Smooth muscle cell (in vitro differentiated cells): ENCODE data around the gene MGAT5. TPM values are rescaled to one million over a fixed set of nuclear protein-coding genes. Genes with fewer than 3 reads are reported as not detected.

Experiments
- DNase-seq: peaks from one replicate; lab custom pipeline; 2025; ENCODE audit not compliant: unreplicated experiment; lab: John Stamatoyannopoulos, UW
- H2AFZ ChIP-seq: fragments of 200-600 bp; sonication (generic); 2 replicates; pipeline ENCODE4 v1.6.0; 2016; ENCODE audit warnings: antibody characterized with exemption, low read depth, mild to moderate bottlenecking
- H3F3A ChIP-seq: fragments of 200-600 bp; sonication (generic); 2 replicates; pipeline ENCODE4 v1.6.0; 2017; ENCODE audit warnings: antibody characterized with exemption, low read depth
- H3K27ac ChIP-seq: fragments of 200-600 bp; sonication (generic); 2 replicates; pipeline ENCODE4 v1.5.1; 2016; ENCODE audit warnings: low read depth, mild to moderate bottlenecking
- H3K27me3 ChIP-seq: fragments of 200-600 bp; sonication (generic); 2 replicates; pipeline ENCODE4 v1.6.1; 2016; ENCODE audit warnings: low read depth, mild to moderate bottlenecking
- H3K36me3 ChIP-seq: fragments of 200-600 bp; sonication (generic); 2 replicates; pipeline ENCODE4 v1.5.1; 2016; ENCODE audit warnings: low read depth
- H3K4me1 ChIP-seq: fragments of 200-600 bp; sonication (generic); 2 replicates; pipeline ENCODE4 v1.5.1; 2016; ENCODE audit warnings: low read depth
- H3K4me2 ChIP-seq: fragments of 200-600 bp; sonication (generic); 2 replicates; pipeline ENCODE4 v1.6.0; 2016; ENCODE audit warnings: mild to moderate bottlenecking
- H3K4me3 ChIP-seq: fragments of 200-600 bp; sonication (generic); 2 replicates; pipeline ENCODE4 v1.5.1; 2016; ENCODE audit warnings: mild to moderate bottlenecking
- H3K79me2 ChIP-seq: fragments of 200-600 bp; sonication (generic); 2 replicates; pipeline ENCODE4 v1.6.0; 2016; ENCODE audit warnings: low read depth, mild to moderate bottlenecking
- H3K9ac ChIP-seq: fragments of 200-600 bp; sonication (generic); 2 replicates; pipeline ENCODE4 v1.6.0; 2016; ENCODE audit warnings: low read depth
- H3K9me3 ChIP-seq: fragments of 200-600 bp; sonication (generic); replicated peaks from 2 replicates; pipeline ENCODE4 v1.5.1; 2016; ENCODE audit warnings: low read depth
- H4K20me1 ChIP-seq: fragments of 200-600 bp; sonication (generic); 2 replicates; pipeline ENCODE4 v1.6.0; 2016; ENCODE audit warnings: low read depth
- CTCF ChIP-seq: fragments of 200-600 bp; sonication (generic); IDR thresholded peaks from 2 replicates; pipeline ENCODE4 v1.5.1; 2017; ENCODE audit warnings: borderline replicate concordance, mild to moderate bottlenecking, antibody characterized with exemption; ENCODE audit not compliant: insufficient read depth, poor library complexity, severe bottlenecking
- WGBS: methylation state at CpG from one replicate; pipeline ENCODE4 v1.1.7; 2016; ENCODE audit warnings: low lambda C conversion rate; 5-methylcytosine and 5-hydroxymethylcytosine counted together
- polyA plus RNA-seq: library from polyadenylated mRNA; unstranded; fragments of >200 nt; fragmentation: Nextera tagmentation; extraction: Ambion mirVana; gene quantifications from 2 replicates; pipeline ENCODE4 v1.2.1, GENCODE V29; 2016
- total RNA-seq: library from RNA; depleted of rRNA; stranded (reverse); fragments of >200 nt; gene quantifications from 2 replicates; pipeline ENCODE4 v1.2.3, GENCODE V29; 2014

The MGAT5 gene
- total and polyA plus RNA-seq, 2 experiments from 2014 or later: 4.5 to 33.8 TPM

DNA sequence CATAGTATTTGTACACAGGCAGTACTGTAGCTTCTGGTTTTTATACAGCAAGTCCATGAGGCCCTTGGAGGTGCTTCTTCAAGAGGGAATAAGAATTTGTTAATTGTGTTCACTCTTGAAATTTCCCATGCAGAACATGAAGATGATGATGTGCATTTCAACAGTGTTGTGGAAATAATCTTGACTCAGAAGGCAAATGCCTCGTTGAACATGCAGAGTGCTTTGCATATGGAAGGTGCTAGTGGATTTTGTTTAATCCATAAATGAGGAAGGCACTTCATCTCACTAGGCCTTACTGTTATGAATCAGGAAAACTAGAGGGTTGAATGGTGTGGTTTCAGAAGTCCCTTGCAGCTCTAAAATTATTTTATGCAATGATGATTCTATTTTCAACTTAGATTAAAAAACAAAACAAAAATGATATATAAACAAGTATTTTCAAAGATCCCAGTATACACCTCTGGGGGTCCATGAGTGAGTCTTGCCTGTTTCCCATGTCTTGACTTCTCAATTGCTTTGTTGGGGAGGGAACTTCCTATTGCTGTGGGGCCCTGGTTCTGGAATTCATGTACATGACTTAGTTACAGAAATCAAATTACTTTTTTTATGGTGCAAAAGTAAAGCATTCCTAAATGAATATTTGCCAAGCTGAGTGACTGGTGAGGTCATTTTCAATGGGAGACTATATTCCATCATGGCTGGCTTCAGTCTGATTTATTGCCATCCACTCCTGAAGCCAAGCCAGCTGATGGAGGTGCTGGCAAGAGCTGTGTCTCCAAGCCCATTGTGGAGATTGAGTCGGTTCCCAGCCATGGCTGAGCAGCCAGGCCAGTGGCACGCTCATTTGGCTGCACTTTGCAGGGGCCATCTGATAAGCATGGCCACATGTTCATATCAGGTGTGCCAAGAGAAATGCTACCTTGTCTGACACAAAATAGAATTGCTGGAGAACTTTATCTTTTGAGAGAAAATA lies 56.5 kb downstream of the MGAT5 start:
- H3K9me3 ChIP-seq: no peaks in the 10 kb centered on the region
- peaks cover 14% of the 10 kb centered on the region for H4K20me1 ChIP-seq
- no peak overlapping the region for H3K4me2 ChIP-seq
- no peak overlapping the region for H3K27ac ChIP-seq
- no peak for DNase-seq
- no peaks in the 10 kb centered on the region for H3K36me3 ChIP-seq
- no peak overlapping the region for H3K9ac ChIP-seq
- no peaks in the 10 kb centered on the region for H3K27me3 ChIP-seq
- 97% methylated on average over 3 of the region's 3 CpGs for WGBS
- H3F3A ChIP-seq: peaks cover 4% of the 10 kb centered on the region
- no peaks in the 10 kb centered on the region for H3K79me2 ChIP-seq
- no peak for TF ChIP-seq CTCF
- no peaks in the 10 kb centered on the region for H3K4me1 ChIP-seq
- no peak overlapping the region for H3K4me3 ChIP-seq
- no peak overlapping the region for H2AFZ ChIP-seq

DNA sequence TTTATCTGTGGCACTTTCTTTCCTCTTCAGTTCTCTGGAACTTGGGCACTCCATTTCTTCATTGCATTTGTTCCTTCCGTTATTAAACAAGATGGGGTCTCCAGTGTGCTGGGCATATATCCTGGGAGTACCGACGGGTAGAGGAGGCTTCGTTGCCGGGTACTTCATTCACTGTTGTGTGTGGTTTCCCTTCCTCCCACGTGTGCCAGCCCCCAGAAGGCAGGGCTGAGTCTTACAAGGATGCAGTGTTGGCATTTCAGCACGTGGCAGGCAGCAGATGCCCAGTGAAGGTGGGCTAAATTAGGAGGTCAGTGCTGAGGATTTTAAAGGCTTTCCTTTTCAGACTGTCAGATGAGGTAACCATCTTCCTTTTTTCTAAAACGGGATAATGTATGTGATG lies 58.6 kb downstream of the MGAT5 start:
- Histone ChIP-seq H3K27me3 (no peaks in the 10 kb centered on the region), H3K9ac (no peak overlapping the region), H3K9me3 (no peaks in the 10 kb centered on the region), H3K4me1 (no peaks in the 10 kb centered on the region), H3K27ac (no peak overlapping the region), H3K4me2 (no peak overlapping the region), H3K36me3 (no peaks in the 10 kb centered on the region), H3K4me3 (no peak overlapping the region), H3K79me2 (no peaks in the 10 kb centered on the region), H4K20me1 (peaks cover 29% of the 10 kb centered on the region), H2AFZ (no peak overlapping the region), H3F3A (peaks cover 4% of the 10 kb centered on the region)
- 96% methylated on average over 8 of the region's 8 CpGs for WGBS
- no peak for DNase-seq
- no peak for TF ChIP-seq CTCF

- no peaks in the 10 kb centered on the region for H3K27me3 ChIP-seq
- H3K4me1 ChIP-seq: no peaks in the 10 kb centered on the region
- H3K4me2 ChIP-seq: no peak overlapping the region
- H2AFZ ChIP-seq: no peak overlapping the region
- H3K9me3 ChIP-seq: no peaks in the 10 kb centered on the region
- no peak for TF ChIP-seq CTCF
- H3K79me2 ChIP-seq: no peaks in the 10 kb centered on the region
- H3F3A ChIP-seq: no peaks in the 10 kb centered on the region
- 75% methylated on average over 4 of the region's 4 CpGs for WGBS
- no peak overlapping the region for H3K27ac ChIP-seq
- peaks cover 29% of the 10 kb centered on the region for H4K20me1 ChIP-seq
- H3K9ac ChIP-seq: no peak overlapping the region
- no peaks in the 10 kb centered on the region for H3K36me3 ChIP-seq
- DNase-seq: no peak
- no peak overlapping the region for H3K4me3 ChIP-seq
These were observed 60.3 kb downstream of the MGAT5 start for GRCh38 chr2:134314202-134314601.
